Loucy (cell line): Measurements from ENCODE around the gene TRERF1.

Experiments
- CTCF ChIP-seq: fragments of 200-600 bp; sonication (generic); conservative IDR thresholded peaks from 2 replicates; pipeline ENCODE4 v1.5.1; 2014; ENCODE audit warnings: mild to moderate bottlenecking, antibody characterized with exemption, low read length
- EZH2phosphoT487 ChIP-seq: fragments of 200-600 bp; IDR thresholded peaks from 2 replicates; pipeline ENCODE4 v1.6.1; 2018; ENCODE audit warnings: antibody characterized with exemption, mild to moderate bottlenecking, moderate library complexity, borderline replicate concordance

GRCh38 chr6:42450477-42451332 lies 1.0 kb downstream of the TRERF1 start:
- TF ChIP-seq CTCF (no peak), EZH2phosphoT487 (no peak)
